HCT116 (cell line): ENCODE measurements around the gene FEV.

Experiments
- EZH2 ChIP-seq: fragments of 200-600 bp; sonication (generic); IDR thresholded peaks from 2 replicates; pipeline ENCODE4 v1.6.1; 2017; ENCODE audit warnings: antibody characterized with exemption, mixed run types
- EZH2phosphoT487 ChIP-seq: fragments of 200-600 bp; IDR thresholded peaks from 2 replicates; pipeline ENCODE4 v1.6.1; 2018; ENCODE audit warnings: antibody characterized with exemption, borderline replicate concordance
- FOSL1 ChIP-seq: IDR thresholded peaks from 2 replicates; pipeline ENCODE4 v1.6.1; 2012; ENCODE audit warnings: low read depth
- TF ChIP-seq, protein P1 (sequence below), 3 experiments: fragments of 200-600 bp in 1 of 3; sonication (generic) in 1 of 3; IDR thresholded peaks in 2 of 3; conservative IDR thresholded peaks in 1 of 3; 2 replicates each; pipeline ENCODE4 v1.5.1; 2012 to 2017; ENCODE audit warnings: low read depth in 2 of 3, low read length in 2 of 3, antibody characterized with exemption in 1 of 3, borderline replicate concordance in 1 of 3, control low read depth in 1 of 3, mild to moderate bottlenecking in 1 of 3, mixed read lengths in 1 of 3, mixed run types in 1 of 3, moderate library complexity in 1 of 3; ENCODE audit not compliant: insufficient read depth in 1 of 3

- TF ChIP-seq EZH2 (no peak), EZH2phosphoT487 (no peak), FOSL1 (no peak)
- TF ChIP-seq, protein P1, sequence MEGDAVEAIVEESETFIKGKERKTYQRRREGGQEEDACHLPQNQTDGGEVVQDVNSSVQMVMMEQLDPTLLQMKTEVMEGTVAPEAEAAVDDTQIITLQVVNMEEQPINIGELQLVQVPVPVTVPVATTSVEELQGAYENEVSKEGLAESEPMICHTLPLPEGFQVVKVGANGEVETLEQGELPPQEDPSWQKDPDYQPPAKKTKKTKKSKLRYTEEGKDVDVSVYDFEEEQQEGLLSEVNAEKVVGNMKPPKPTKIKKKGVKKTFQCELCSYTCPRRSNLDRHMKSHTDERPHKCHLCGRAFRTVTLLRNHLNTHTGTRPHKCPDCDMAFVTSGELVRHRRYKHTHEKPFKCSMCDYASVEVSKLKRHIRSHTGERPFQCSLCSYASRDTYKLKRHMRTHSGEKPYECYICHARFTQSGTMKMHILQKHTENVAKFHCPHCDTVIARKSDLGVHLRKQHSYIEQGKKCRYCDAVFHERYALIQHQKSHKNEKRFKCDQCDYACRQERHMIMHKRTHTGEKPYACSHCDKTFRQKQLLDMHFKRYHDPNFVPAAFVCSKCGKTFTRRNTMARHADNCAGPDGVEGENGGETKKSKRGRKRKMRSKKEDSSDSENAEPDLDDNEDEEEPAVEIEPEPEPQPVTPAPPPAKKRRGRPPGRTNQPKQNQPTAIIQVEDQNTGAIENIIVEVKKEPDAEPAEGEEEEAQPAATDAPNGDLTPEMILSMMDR (IDR thresholded peaks at IDR 0.05 in 2 of 3, conservative IDR thresholded peaks at IDR 0.05 in 1 of 3; ENCODE audit: borderline replicate concordance in 1 of 3, insufficient read depth in 1 of 3, low read depth in 2 of 3, low read length in 2 of 3), result no peak
Observed at GRCh38 chr2:219001100-219001576, 16.2 kb upstream of the FEV start.
